ENCODE data around the gene MICU2.
A peak's percentile ranks its signal among the peaks of the same experiment; 100 is the strongest.

Gene MICU2

GRCh38 chr13:21470785-21471184 is 133.2 kb downstream of the MICU2 start:
- no peak overlapping the region for H4K8ac ChIP-seq (ENCODE audit: low read length)
- H3K79me1 ChIP-seq (replicated peaks; ENCODE audit: low read length, poor library complexity, severe bottlenecking), result no peaks in the 10 kb centered on the region
- no peak overlapping the region for H3K4me3 ChIP-seq (ENCODE audit: insufficient read depth in 1 of 2, low read depth in 1 of 2, low read length in 2 of 2)
- H3K18ac ChIP-seq (ENCODE audit: low read depth in 1 of 2, low read length in 2 of 2), result no peak overlapping the region
- no peak overlapping the region for H3K23ac ChIP-seq (ENCODE audit: low read length in 2 of 2)
- H2AK5ac ChIP-seq (ENCODE audit: low read length, severe bottlenecking), result no peak overlapping the region
- H3K9ac ChIP-seq (ENCODE audit: low read length), result no peak overlapping the region
- no peak overlapping the region for H2BK5ac ChIP-seq (ENCODE audit: low read depth, low read length, poor library complexity, severe bottlenecking)
- no peak overlapping the region for H2BK120ac ChIP-seq (ENCODE audit: low read depth, low read length)
- H3K4ac ChIP-seq (ENCODE audit: low read depth in 1 of 2, low read length in 2 of 2), result no peak overlapping the region
- no peak overlapping the region for H3K4me2 ChIP-seq (ENCODE audit: low read length, poor library complexity, severe bottlenecking)
- DNase-seq, result no peak
- H2AFZ ChIP-seq (ENCODE audit: low read depth, low read length), result no peak overlapping the region
- no peaks in the 10 kb centered on the region for H3K4me1 ChIP-seq (ENCODE audit: control insufficient read depth, insufficient read depth, low read depth, low read length)
- no peak overlapping the region for H3K27ac ChIP-seq (ENCODE audit: low read length, poor library complexity, severe bottlenecking)
- H3K14ac ChIP-seq (ENCODE audit: low read length in 2 of 2), result no peak overlapping the region
- H3K36me3 ChIP-seq (ENCODE audit: control insufficient read depth in 1 of 2, insufficient read depth in 2 of 2, low read depth in 1 of 2, low read length in 2 of 2), result no peaks in the 10 kb centered on the region
- no peak overlapping the region for H4K91ac ChIP-seq (ENCODE audit: low read length)
- no peak overlapping the region for H2BK15ac ChIP-seq (ENCODE audit: low read depth, poor library complexity, severe bottlenecking)
- no peak overlapping the region for H2BK12ac ChIP-seq (ENCODE audit: low read length in 2 of 2)
- peaks cover 16% of the 10 kb centered on the region for H3K9me3 ChIP-seq (ENCODE audit: control insufficient read depth, low read length)
- H3K27me3 ChIP-seq (ENCODE audit: control insufficient read depth in 1 of 2, insufficient read depth in 1 of 2, low read length in 2 of 2), result no peaks in the 10 kb centered on the region

GRCh38 chr13:21466527-21466926 is 137.4 kb downstream of the MICU2 start:
- Histone ChIP-seq H3K9me3 (ENCODE audit: control insufficient read depth, low read length) (peaks cover 16% of the 10 kb centered on the region), H3K4ac (ENCODE audit: low read depth in 1 of 2, low read length in 2 of 2) (no peak overlapping the region), H3K4me3 (ENCODE audit: insufficient read depth in 1 of 2, low read depth in 1 of 2, low read length in 2 of 2) (no peak overlapping the region), H3K9ac (ENCODE audit: low read length) (no peak overlapping the region), H2BK120ac (ENCODE audit: low read depth, low read length) (no peak overlapping the region), H3K18ac (ENCODE audit: low read depth in 1 of 2, low read length in 2 of 2) (no peak overlapping the region), H2AK5ac (ENCODE audit: low read length, severe bottlenecking) (no peak overlapping the region), H4K8ac (ENCODE audit: low read length) (peak overlapping the region; percentile 63), H3K4me1 (ENCODE audit: control insufficient read depth, insufficient read depth, low read depth, low read length) (no peaks in the 10 kb centered on the region), H3K23ac (ENCODE audit: low read length in 2 of 2) (no peak overlapping the region), H2BK5ac (ENCODE audit: low read depth, low read length, poor library complexity, severe bottlenecking) (no peak overlapping the region), H3K79me1 (replicated peaks; ENCODE audit: low read length, poor library complexity, severe bottlenecking) (no peaks in the 10 kb centered on the region), H3K27me3 (ENCODE audit: control insufficient read depth in 1 of 2, insufficient read depth in 1 of 2, low read length in 2 of 2) (no peaks in the 10 kb centered on the region), H4K91ac (ENCODE audit: low read length) (no peak overlapping the region), H2BK15ac (ENCODE audit: low read depth, poor library complexity, severe bottlenecking) (no peak overlapping the region), H2BK12ac (ENCODE audit: low read length in 2 of 2) (no peak overlapping the region), H3K36me3 (ENCODE audit: control insufficient read depth in 1 of 2, insufficient read depth in 2 of 2, low read depth in 1 of 2, low read length in 2 of 2) (no peaks in the 10 kb centered on the region), H3K14ac (ENCODE audit: low read length in 2 of 2) (no peak overlapping the region), H3K27ac (ENCODE audit: low read length, poor library complexity, severe bottlenecking) (no peak overlapping the region), H3K4me2 (ENCODE audit: low read length, poor library complexity, severe bottlenecking) (no peak overlapping the region), H2AFZ (ENCODE audit: low read depth, low read length) (no peak overlapping the region)
- WGBS, result 51% methylated on average over 7 of the region's 7 CpGs
- no peak for DNase-seq

- Histone ChIP-seq H3K27me3 (ENCODE audit: control insufficient read depth in 1 of 2, insufficient read depth in 1 of 2, low read length in 2 of 2) (no peaks in the 10 kb centered on the region), H3K14ac (ENCODE audit: low read length in 2 of 2) (no peak overlapping the region), H3K27ac (ENCODE audit: low read length, poor library complexity, severe bottlenecking) (no peak overlapping the region)
Measured at GRCh38 chr13:21465710-21466160, 138.2 kb downstream of the MICU2 start.

GRCh38 chr13:21463424-21463823 is 140.5 kb downstream of the MICU2 start:
- Histone ChIP-seq H2AFZ (ENCODE audit: low read depth, low read length) (no peak overlapping the region), H4K8ac (ENCODE audit: low read length) (no peak overlapping the region), H3K4me1 (ENCODE audit: control insufficient read depth, insufficient read depth, low read depth, low read length) (no peaks in the 10 kb centered on the region), H3K18ac (ENCODE audit: low read depth in 1 of 2, low read length in 2 of 2) (no peak overlapping the region), H3K9ac (ENCODE audit: low read length) (no peak overlapping the region), H3K4ac (ENCODE audit: low read depth in 1 of 2, low read length in 2 of 2) (no peak overlapping the region), H2AK5ac (ENCODE audit: low read length, severe bottlenecking) (no peak overlapping the region), H3K27me3 (ENCODE audit: control insufficient read depth in 1 of 2, insufficient read depth in 1 of 2, low read length in 2 of 2) (no peaks in the 10 kb centered on the region), H3K23ac (ENCODE audit: low read length in 2 of 2) (no peak overlapping the region), H4K91ac (ENCODE audit: low read length) (no peak overlapping the region), H3K79me1 (replicated peaks; ENCODE audit: low read length, poor library complexity, severe bottlenecking) (no peaks in the 10 kb centered on the region), H2BK15ac (ENCODE audit: low read depth, poor library complexity, severe bottlenecking) (no peak overlapping the region), H3K14ac (ENCODE audit: low read length in 2 of 2) (no peak overlapping the region), H2BK120ac (ENCODE audit: low read depth, low read length) (no peak overlapping the region), H3K9me3 (ENCODE audit: control insufficient read depth, low read length) (no peaks in the 10 kb centered on the region), H2BK12ac (ENCODE audit: low read length in 2 of 2) (no peak overlapping the region), H3K4me3 (ENCODE audit: insufficient read depth in 1 of 2, low read depth in 1 of 2, low read length in 2 of 2) (no peak overlapping the region), H3K4me2 (ENCODE audit: low read length, poor library complexity, severe bottlenecking) (no peak overlapping the region), H3K36me3 (ENCODE audit: control insufficient read depth in 1 of 2, insufficient read depth in 2 of 2, low read depth in 1 of 2, low read length in 2 of 2) (no peaks in the 10 kb centered on the region), H2BK5ac (ENCODE audit: low read depth, low read length, poor library complexity, severe bottlenecking) (no peak overlapping the region), H3K27ac (ENCODE audit: low read length, poor library complexity, severe bottlenecking) (no peak overlapping the region)
- DNase-seq, result no peak

More at GRCh38 chr13:21465710-21466160, 138.2 kb downstream of the MICU2 start:
- H4K91ac ChIP-seq (ENCODE audit: low read length), result no peak overlapping the region
- H2BK12ac ChIP-seq (ENCODE audit: low read length in 2 of 2), result no peak overlapping the region
- no peak overlapping the region for H3K4ac ChIP-seq (ENCODE audit: low read depth in 1 of 2, low read length in 2 of 2)
- WGBS, result 61% methylated on average over 9 of the region's 9 CpGs
- no peak overlapping the region for H3K18ac ChIP-seq (ENCODE audit: low read depth in 1 of 2, low read length in 2 of 2)
- H2BK5ac ChIP-seq (ENCODE audit: low read depth, low read length, poor library complexity, severe bottlenecking), result no peak overlapping the region
- no peak overlapping the region for H2AK5ac ChIP-seq (ENCODE audit: low read length, severe bottlenecking)
- no peak overlapping the region for H2BK120ac ChIP-seq (ENCODE audit: low read depth, low read length)
- peaks cover 9% of the 10 kb centered on the region for H3K9me3 ChIP-seq (ENCODE audit: control insufficient read depth, low read length)
- DNase-seq, result no peak
- H3K23ac ChIP-seq (ENCODE audit: low read length in 2 of 2), result no peak overlapping the region
- no peak overlapping the region for H3K9ac ChIP-seq (ENCODE audit: low read length)
- no peaks in the 10 kb centered on the region for H3K79me1 ChIP-seq (replicated peaks; ENCODE audit: low read length, poor library complexity, severe bottlenecking)
- H2BK15ac ChIP-seq (ENCODE audit: low read depth, poor library complexity, severe bottlenecking), result no peak overlapping the region
- no peaks in the 10 kb centered on the region for H3K4me1 ChIP-seq (ENCODE audit: control insufficient read depth, insufficient read depth, low read depth, low read length)
- no peaks in the 10 kb centered on the region for H3K36me3 ChIP-seq (ENCODE audit: control insufficient read depth in 1 of 2, insufficient read depth in 2 of 2, low read depth in 1 of 2, low read length in 2 of 2)
- H3K4me2 ChIP-seq (ENCODE audit: low read length, poor library complexity, severe bottlenecking), result no peak overlapping the region
- H4K8ac ChIP-seq (ENCODE audit: low read length), result no peak overlapping the region
- H2AFZ ChIP-seq (ENCODE audit: low read depth, low read length), result no peak overlapping the region
- H3K4me3 ChIP-seq (ENCODE audit: insufficient read depth in 1 of 2, low read depth in 1 of 2, low read length in 2 of 2), result no peak overlapping the region
